Gastrocnemius medialis (tissue), 4 donors: ENCODE measurements around the gene SLC1A2.

Experiments
- CTCF ChIP-seq, 5 experiments: fragments of 450-650 bp in 3 of 5; fragments of 200-600 bp in 2 of 5; sonication (generic) in 2 of 5; IDR thresholded peaks in 4 of 5; conservative IDR thresholded peaks in 1 of 5; 1 replicate in 4 of 5; 2 replicates in 1 of 5; pipeline ENCODE4 v1.5.1; 2016 to 2019; ENCODE audit warnings: antibody characterized with exemption in 5 of 5, mild to moderate bottlenecking in 3 of 5, moderate library complexity in 3 of 5
- POLR2A ChIP-seq, 2 donors: fragments of 450-650 bp; IDR thresholded peaks; one replicate each; pipeline ENCODE4 v1.6.1; 2017; ENCODE audit warnings: antibody characterized with exemption in 2 of 2, mild to moderate bottlenecking in 2 of 2, moderate library complexity in 2 of 2

- TF ChIP-seq POLR2A (IDR thresholded peaks at IDR 0.05) = no peak
- TF ChIP-seq CTCF (IDR thresholded peaks at IDR 0.05 in 4 of 5, conservative IDR thresholded peaks at IDR 0.05 in 1 of 5) = no peak
Measured at GRCh38 chr11:35375332-35376117, 43.8 kb downstream of the SLC1A2 start.
